OCI-LY1 (cell line): ENCODE measurements around the gene CD276.

ENCODE experiments used
- H2AFZ ChIP-seq: fragments of 200-600 bp; sonication (generic), shearing (Covaris generic); 2 replicates; pipeline ENCODE4 v1.6.0; 2014; ENCODE audit warnings: antibody characterized with exemption, mild to moderate bottlenecking, low read length
- H3F3A ChIP-seq: fragments of 200-600 bp; sonication (generic), shearing (Covaris generic); 2 replicates; pipeline ENCODE4 v1.6.0; 2014; ENCODE audit warnings: mild to moderate bottlenecking, antibody characterized with exemption, low read length, moderate library complexity; ENCODE audit not compliant: insufficient read depth
- H3K27ac ChIP-seq: fragments of 200-600 bp; sonication (generic); 2 replicates; pipeline ENCODE4 v1.5.1; 2014; ENCODE audit warnings: low read length, mixed run types, mild to moderate bottlenecking, low read depth; ENCODE audit not compliant: poor library complexity, severe bottlenecking
- H3K27me3 ChIP-seq: fragments of 200-600 bp; sonication (generic); 2 replicates; pipeline ENCODE4 v1.6.0; 2014; ENCODE audit warnings: antibody characterized with exemption, mild to moderate bottlenecking, low read length, moderate library complexity; ENCODE audit not compliant: insufficient read depth
- H3K36me3 ChIP-seq: fragments of 200-600 bp; sonication (generic); 2 replicates; pipeline ENCODE4 v1.6.1; 2014; ENCODE audit warnings: mild to moderate bottlenecking, antibody characterized with exemption, low read length, moderate library complexity, mixed read lengths; ENCODE audit not compliant: insufficient read depth
- H3K4me1 ChIP-seq: fragments of 200-600 bp; sonication (generic); 2 replicates; pipeline ENCODE4 v1.5.1; 2014; ENCODE audit warnings: mild to moderate bottlenecking, low read length, moderate library complexity; ENCODE audit not compliant: insufficient read depth, severe bottlenecking
- H3K4me2 ChIP-seq: fragments of 200-600 bp; sonication (generic), shearing (Covaris generic); 2 replicates; pipeline ENCODE4 v1.6.1; 2014; ENCODE audit warnings: low read length
- H3K4me3 ChIP-seq: fragments of 200-600 bp; sonication (generic); 2 replicates; pipeline ENCODE4 v1.5.1; 2014; ENCODE audit warnings: low read length, low read depth, mild to moderate bottlenecking, mixed read lengths; ENCODE audit not compliant: poor library complexity, severe bottlenecking
- H3K79me2 ChIP-seq: fragments of 200-600 bp; shearing (Covaris generic); 2 replicates; pipeline ENCODE4 v1.6.1; 2016; ENCODE audit warnings: mixed run types, low read length, mixed read lengths; ENCODE audit not compliant: insufficient read depth
- H3K9ac ChIP-seq: fragments of 200-600 bp; sonication (generic), shearing (Covaris generic); 2 replicates; pipeline ENCODE4 v1.6.1; 2014; ENCODE audit warnings: mild to moderate bottlenecking, low read length, mixed read lengths
- H3K9me2 ChIP-seq: fragments of 200-600 bp; sonication (generic), shearing (Covaris generic); 2 replicates; pipeline ENCODE4 v1.6.1; 2014; ENCODE audit warnings: low read depth, mild to moderate bottlenecking, low read length, mixed read lengths
- H3K9me3 ChIP-seq: fragments of 200-600 bp; shearing (Covaris generic); 2 replicates; pipeline ENCODE4 v1.6.1; 2014; ENCODE audit warnings: low read length, mixed read lengths
- H4K20me1 ChIP-seq: fragments of 200-600 bp; sonication (generic), shearing (Covaris generic); 2 replicates; pipeline ENCODE4 v1.6.0; 2016; ENCODE audit warnings: mild to moderate bottlenecking, low read length; ENCODE audit not compliant: insufficient read depth
- CTCF ChIP-seq: fragments of 200-600 bp; sonication (generic), shearing (Covaris generic); IDR thresholded peaks from 2 replicates; pipeline ENCODE4 v1.5.1; 2017; ENCODE audit warnings: mild to moderate bottlenecking, antibody characterized with exemption, low read length, moderate library complexity, mixed read lengths
- EZH2 ChIP-seq: fragments of 200-600 bp; sonication (generic), shearing (Covaris generic); IDR thresholded peaks from 2 replicates; pipeline ENCODE4 v1.8.0; 2017; ENCODE audit warnings: borderline replicate concordance, mixed run types, mild to moderate bottlenecking, antibody characterized with exemption, low read length, moderate library complexity, mixed read lengths

CD276 gene

GRCh38 chr15:73718694-73719093, 34.5 kb downstream of the CD276 start:
- H3K4me3 ChIP-seq, result no peak overlapping the region

GRCh38 chr15:73722425-73722824, 38.2 kb downstream of the CD276 start:
- H3K9me2 ChIP-seq, result no peaks in the 10 kb centered on the region
- no peak for TF ChIP-seq EZH2
- no peak for TF ChIP-seq CTCF
- H3K4me2 ChIP-seq, result no peak overlapping the region
- H3K36me3 ChIP-seq, result no peaks in the 10 kb centered on the region
- H3K27ac ChIP-seq, result no peak overlapping the region
- H2AFZ ChIP-seq, result no peak overlapping the region
- H3K4me3 ChIP-seq, result no peak overlapping the region
- H3K79me2 ChIP-seq, result no peaks in the 10 kb centered on the region
- no peaks in the 10 kb centered on the region for H4K20me1 ChIP-seq
- 0 out of 2 replicates have a peak, but pooled peaks cover 4% of the 10 kb centered on the region for H3K27me3 ChIP-seq
- no peaks in the 10 kb centered on the region for H3K4me1 ChIP-seq
- H3K9ac ChIP-seq, result no peak overlapping the region
- H3F3A ChIP-seq, result no peaks in the 10 kb centered on the region
- H3K9me3 ChIP-seq, result no peaks in the 10 kb centered on the region

More at GRCh38 chr15:73718694-73719093, 34.5 kb downstream of the CD276 start:
- no peak overlapping the region for H3K27ac ChIP-seq
- no peak overlapping the region for H3K4me2 ChIP-seq
- H3K9me3 ChIP-seq, result no peaks in the 10 kb centered on the region
- no peaks in the 10 kb centered on the region for H3F3A ChIP-seq
- H2AFZ ChIP-seq, result no peak overlapping the region
- no peaks in the 10 kb centered on the region for H3K36me3 ChIP-seq
- no peaks in the 10 kb centered on the region for H3K79me2 ChIP-seq
- no peak for TF ChIP-seq EZH2
- TF ChIP-seq CTCF, result no peak
- H4K20me1 ChIP-seq, result no peaks in the 10 kb centered on the region
- H3K4me1 ChIP-seq, result no peaks in the 10 kb centered on the region
- no peaks in the 10 kb centered on the region for H3K9me2 ChIP-seq
- H3K27me3 ChIP-seq, result 0 out of 2 replicates have a peak, but pooled peaks cover 4% of the 10 kb centered on the region
- no peak overlapping the region for H3K9ac ChIP-seq

GRCh38 chr15:73723191-73723590, 39.0 kb downstream of the CD276 start:
- no peaks in the 10 kb centered on the region for H3K9me2 ChIP-seq
- no peaks in the 10 kb centered on the region for H3K79me2 ChIP-seq
- no peak overlapping the region for H3K27ac ChIP-seq
- H3K27me3 ChIP-seq, result 0 out of 2 replicates have a peak, but pooled peaks cover 4% of the 10 kb centered on the region
- H4K20me1 ChIP-seq, result no peaks in the 10 kb centered on the region
- H2AFZ ChIP-seq, result no peak overlapping the region
- H3K9ac ChIP-seq, result no peak overlapping the region
- no peak for TF ChIP-seq EZH2
- no peak for TF ChIP-seq CTCF
- no peaks in the 10 kb centered on the region for H3F3A ChIP-seq
- no peak overlapping the region for H3K4me2 ChIP-seq
- no peak overlapping the region for H3K4me3 ChIP-seq
- H3K4me1 ChIP-seq, result no peaks in the 10 kb centered on the region
- no peaks in the 10 kb centered on the region for H3K9me3 ChIP-seq
- no peaks in the 10 kb centered on the region for H3K36me3 ChIP-seq
